GM12874 (cell line): ENCODE data around the gene CGB8.
"Not testable (repeated sequence)": the region's sequence is repeated elsewhere in the genome, so short reads cannot be mapped to it uniquely, and the experiment has no call there.

Experiments
- CTCF ChIP-seq: IDR thresholded peaks from 2 replicates; pipeline ENCODE4 v1.5.1; 2011; ENCODE audit warnings: low read depth, mild to moderate bottlenecking, control low read depth, low read length, moderate library complexity; ENCODE audit not compliant: insufficient read depth

CGB8 gene

GRCh38 chr19:49042177-49042576 is 6.7 kb downstream of the CGB8 start:
- TF ChIP-seq CTCF, result no peak

GRCh38 chr19:49036815-49037214 is 12.1 kb downstream of the CGB8 start, which contains the start of gene CGB1:
CGB1 (minus strand) TSS chr19:49036895; CDS start chr19:49036711, 184 bp downstream.
- TF ChIP-seq CTCF, result peak; percentile 68

GRCh38 chr19:49031642-49032301 is 17.1 kb downstream of the CGB8 start, which contains the start of gene CGB2:
CGB2 (plus strand) TSS chr19:49031890; CDS start chr19:49032096, 206 bp downstream.
- peak; percentile 56 for TF ChIP-seq CTCF

GRCh38 chr19:49024233-49024632 is 24.7 kb downstream of the CGB8 start, which contains the start of gene CGB3:
CGB3 (minus strand) TSS chr19:49024333; CDS start chr19:49023971, 362 bp downstream.
- TF ChIP-seq CTCF, result not testable (repeated sequence)

- no peak for TF ChIP-seq CTCF
Measured at GRCh38 chr19:49022116-49022515, 26.8 kb downstream of the CGB8 start.

GRCh38 chr19:49020931-49021895 is 27.7 kb downstream of the CGB8 start:
- no peak for TF ChIP-seq CTCF

- no peak for TF ChIP-seq CTCF
Measured at GRCh38 chr19:49020342-49020741, 28.6 kb downstream of the CGB8 start.
